NK-92 (cell line): Measurements from ENCODE around the gene ALG14.

Experiments
- DNase-seq: peaks from one replicate; lab custom pipeline; 2025; ENCODE audit not compliant: unreplicated experiment; lab: John Stamatoyannopoulos, UW

Gene ALG14

DNA sequence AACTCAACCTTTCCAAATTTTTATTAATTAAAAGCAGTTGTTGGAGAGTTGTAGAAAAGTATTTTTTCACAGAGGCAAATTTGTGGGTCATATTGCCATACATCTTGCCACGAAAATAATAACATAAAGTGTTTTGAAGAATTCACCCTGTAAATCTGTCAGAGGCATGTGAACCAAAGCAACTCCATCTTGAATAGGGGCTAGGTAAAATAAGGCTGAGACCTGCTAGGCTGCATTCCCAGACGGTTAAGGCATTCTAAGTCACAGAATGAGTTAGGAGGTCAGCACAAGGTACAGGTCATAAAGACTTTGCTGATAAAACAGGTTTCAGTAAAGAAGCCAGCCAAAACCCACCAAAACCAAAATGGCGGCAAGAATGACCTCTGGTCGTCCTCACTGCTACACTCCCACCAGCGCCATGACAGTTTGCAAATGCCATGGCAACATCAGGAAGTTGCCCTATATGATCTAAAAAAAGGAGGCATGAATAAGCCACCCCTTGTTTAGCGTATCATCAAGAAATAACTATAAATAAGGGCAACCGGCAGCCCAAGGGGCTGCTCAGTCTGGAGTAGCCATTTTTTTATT is 141.4 kb downstream of the ALG14 start:
- no peak for DNase-seq

DNA sequence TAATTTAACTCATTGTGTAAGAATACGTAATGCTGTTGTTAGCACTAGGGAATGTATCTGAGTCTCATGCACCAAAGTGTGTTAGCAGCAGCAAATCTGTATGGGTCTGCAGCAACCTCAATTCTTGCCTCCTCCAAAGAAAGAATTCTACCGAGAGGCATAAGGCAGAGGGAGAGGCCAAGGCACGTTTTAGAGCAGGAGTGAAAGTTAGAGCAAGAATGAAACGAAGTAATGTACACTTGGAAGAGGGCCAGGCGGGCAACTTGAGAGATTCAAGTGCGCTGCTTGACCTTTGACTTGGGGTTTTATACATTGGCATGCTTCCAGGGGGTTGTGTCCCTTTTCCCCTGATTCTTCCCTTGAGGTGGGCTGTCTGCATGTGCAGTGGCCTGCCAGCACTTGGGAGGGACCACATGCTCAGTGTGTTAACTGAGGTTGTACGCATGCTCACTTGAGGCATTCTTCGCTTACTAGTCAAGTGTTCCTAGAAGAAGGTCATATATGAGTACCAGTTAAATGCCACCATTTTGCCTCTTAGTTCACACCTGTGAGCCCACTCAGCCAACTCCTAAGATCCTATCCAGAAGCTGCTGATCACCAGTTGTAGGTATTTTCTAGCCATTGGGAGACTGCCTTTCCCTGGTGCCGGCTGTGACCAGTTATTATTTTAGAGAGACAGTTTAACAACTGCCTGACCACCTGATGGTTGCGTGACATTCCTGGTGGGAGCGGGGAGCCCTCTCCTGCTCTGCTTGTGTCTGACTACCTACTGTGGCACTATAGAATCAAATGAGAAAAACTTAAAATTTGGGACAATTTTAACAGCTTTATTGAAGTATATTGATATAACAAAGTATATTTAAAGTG is 143.2 kb downstream of the ALG14 start:
- no peak for DNase-seq

DNA sequence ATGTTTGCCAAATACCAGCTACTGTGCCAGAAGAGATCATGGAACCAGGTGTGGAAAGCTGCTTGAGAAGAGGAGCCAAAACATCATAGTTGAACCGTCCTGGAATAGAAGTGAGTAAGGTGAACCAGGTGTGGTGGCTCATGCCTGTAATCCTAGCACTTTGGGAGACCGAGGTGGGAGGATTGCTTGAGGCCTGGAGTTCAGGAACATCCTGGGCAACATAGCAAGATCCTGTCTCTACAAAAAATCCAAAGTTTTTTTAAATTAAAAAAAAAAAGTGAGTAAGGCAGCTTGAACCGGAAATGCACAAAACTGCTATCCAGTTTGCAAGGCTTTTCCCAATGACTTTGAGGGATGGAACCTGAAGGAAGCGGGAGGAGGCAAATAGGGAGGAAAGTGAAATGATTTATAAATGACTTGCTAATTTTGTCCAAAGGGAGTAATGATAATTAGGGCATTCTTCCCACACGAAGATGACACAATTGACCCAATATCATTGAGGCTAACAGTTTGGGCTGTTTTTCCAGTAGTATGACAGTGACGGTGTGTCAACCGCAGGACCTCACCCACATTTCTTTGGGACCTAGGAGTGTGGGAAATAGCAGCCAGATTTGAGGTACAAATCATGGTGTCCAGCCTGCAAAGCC is 144.3 kb downstream of the ALG14 start:
- DNase-seq: no peak

- no peak for DNase-seq
Observed at GRCh38 chr1:94927405-94928175, 145.2 kb downstream of the ALG14 start.

DNA sequence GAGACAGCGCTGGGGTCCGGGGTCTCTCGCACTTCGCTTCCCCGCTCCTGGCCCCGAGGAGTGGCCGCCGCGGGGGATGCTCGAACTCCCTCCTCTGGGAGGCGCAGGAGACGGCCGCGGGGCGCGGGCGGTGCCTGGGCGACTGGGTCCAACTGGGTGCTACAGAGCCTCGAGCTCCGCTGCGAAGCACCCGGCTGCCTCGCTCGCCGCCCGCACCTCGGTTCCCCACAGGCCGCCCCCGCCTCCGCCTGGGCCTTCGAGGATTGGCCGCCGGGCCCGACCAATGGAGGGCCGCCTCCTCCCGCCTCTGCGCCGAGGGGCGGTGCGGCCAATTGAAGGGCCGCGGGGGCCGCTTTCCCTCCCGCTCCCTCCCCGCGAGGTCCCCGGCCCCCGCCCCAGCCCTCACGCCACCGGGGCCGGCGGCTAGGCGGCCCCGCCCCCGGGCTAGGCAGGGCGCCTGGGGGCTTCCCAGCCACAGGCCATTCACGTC is 145.8 kb downstream of the ALG14 start, which contains the start of gene CNN3:
Gene CNN3 (minus strand): TSS at position 196 of the 490 bp plus-strand sequence. CDS start 216 bp downstream, outside the sequence.
- DNase-seq: no peak

DNA sequence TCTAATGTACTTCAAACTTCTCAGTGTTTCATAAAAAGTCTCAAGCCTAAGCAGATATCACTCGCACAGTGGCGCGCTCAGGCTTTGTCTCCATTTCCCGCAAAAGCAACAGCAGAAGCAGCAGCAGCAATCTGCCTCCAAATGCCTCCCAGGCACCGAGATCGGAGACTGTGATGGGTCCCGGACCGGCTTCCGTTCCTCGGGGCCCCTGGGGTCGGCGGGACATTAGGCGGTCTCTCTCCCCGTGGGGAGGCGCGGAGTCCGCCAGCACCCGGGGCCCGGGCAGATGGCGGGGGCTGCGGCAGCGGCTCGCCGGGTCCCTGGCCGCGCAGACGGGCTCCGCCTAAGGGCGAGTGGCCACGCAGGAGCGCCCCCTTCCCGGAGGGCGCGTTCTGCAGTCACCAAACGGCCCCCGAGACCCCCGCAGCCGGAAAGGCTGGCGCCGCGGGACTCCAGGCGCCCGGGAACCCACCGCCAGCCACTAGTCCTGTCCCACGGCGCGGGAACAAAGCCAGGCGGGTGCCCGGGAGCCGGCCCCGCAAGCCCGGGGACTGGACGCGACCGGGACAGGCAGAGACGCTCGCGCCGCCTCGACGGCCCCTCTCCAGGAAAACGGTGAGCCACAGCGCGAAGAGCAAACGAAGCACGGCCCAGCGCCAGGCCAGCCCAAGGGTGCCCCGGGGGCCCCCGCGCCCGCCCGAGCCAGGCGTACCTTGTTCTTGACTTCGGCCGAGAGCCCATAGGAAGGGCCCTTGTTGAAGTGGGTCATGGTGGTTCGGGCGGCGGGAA is 146.4 kb downstream of the ALG14 start:
- no peak for DNase-seq

DNA sequence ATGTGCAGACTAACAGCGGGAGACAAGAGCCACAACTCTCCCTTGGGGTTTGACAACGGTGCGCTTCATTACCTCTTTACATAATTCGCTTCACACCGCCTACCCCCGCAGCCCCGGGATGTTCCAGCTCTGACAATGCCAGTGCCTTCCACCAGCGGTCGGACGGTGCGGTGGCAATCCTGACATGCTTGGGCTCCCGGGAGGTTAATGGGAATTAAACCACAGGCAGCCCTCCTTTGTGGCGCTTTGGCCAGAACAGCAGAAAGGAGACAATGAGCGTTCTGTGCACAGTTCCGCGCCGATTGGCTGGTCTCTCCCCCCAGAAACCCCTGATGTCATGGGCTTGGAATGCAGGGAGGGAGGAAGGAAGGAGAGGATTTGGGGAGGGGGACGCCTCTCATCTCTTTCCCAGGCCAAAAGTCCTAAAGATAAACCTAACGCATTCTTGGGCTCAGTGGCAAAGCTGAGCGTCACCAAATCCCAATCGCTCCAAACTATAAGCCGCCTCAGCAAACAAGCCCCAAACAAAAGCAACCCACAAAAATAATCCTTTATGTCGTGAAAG is 147.1 kb downstream of the ALG14 start:
- DNase-seq: no peak

- no peak for DNase-seq
Observed at GRCh38 chr1:94925004-94925403, 147.7 kb downstream of the ALG14 start.
